ENCODE results near the gene RAB7A.
"Not testable (repeated sequence)": the region's sequence is repeated elsewhere in the genome, so short reads cannot be mapped to it uniquely, and the experiment has no call there.

Gene RAB7A

GRCh38 chr3:128815318-128816064, 89.5 kb downstream of the RAB7A start:
- DNase-seq (ENCODE audit: low read depth in 4 of 4, low spot score in 1 of 4): no peak

- DNase-seq (ENCODE audit: low read depth in 4 of 4, low spot score in 1 of 4): no peak
Measured at GRCh38 chr3:128818186-128818787, 92.3 kb downstream of the RAB7A start.

- no peak for DNase-seq (ENCODE audit: low read depth in 4 of 4, low spot score in 1 of 4)
Measured at GRCh38 chr3:128820252-128820839, 94.4 kb downstream of the RAB7A start.

- no peak for DNase-seq (ENCODE audit: low read depth in 4 of 4, low spot score in 1 of 4)
Measured at GRCh38 chr3:128823008-128823407, 97.0 kb downstream of the RAB7A start.

GRCh38 chr3:128823631-128824030, 97.6 kb downstream of the RAB7A start:
- no peak for DNase-seq (ENCODE audit: low read depth in 4 of 4, low spot score in 1 of 4)

- DNase-seq (ENCODE audit: low read depth in 4 of 4, low spot score in 1 of 4): no peak
Measured at GRCh38 chr3:128824132-128824850, 98.3 kb downstream of the RAB7A start.

- no peak for DNase-seq (ENCODE audit: low read depth in 4 of 4, low spot score in 1 of 4)
Measured at GRCh38 chr3:128825117-128825725, 99.2 kb downstream of the RAB7A start.

GRCh38 chr3:128829087-128829486, 103.1 kb downstream of the RAB7A start:
- not testable (repeated sequence) for DNase-seq (ENCODE audit: low read depth in 4 of 4, low spot score in 1 of 4)

GRCh38 chr3:128829925-128830625, 104.1 kb downstream of the RAB7A start:
- DNase-seq (ENCODE audit: low read depth in 4 of 4, low spot score in 1 of 4): not testable (repeated sequence)

GRCh38 chr3:128830762-128831161, 104.8 kb downstream of the RAB7A start:
- not testable (repeated sequence) for DNase-seq (ENCODE audit: low read depth in 4 of 4, low spot score in 1 of 4)

GRCh38 chr3:128832979-128833378, 107.0 kb downstream of the RAB7A start:
- DNase-seq (ENCODE audit: low read depth in 4 of 4, low spot score in 1 of 4): not testable (repeated sequence)

GRCh38 chr3:128835096-128835495, 109.1 kb downstream of the RAB7A start:
- DNase-seq (ENCODE audit: low read depth in 4 of 4, low spot score in 1 of 4): no peak

- no peak for DNase-seq (ENCODE audit: low read depth in 4 of 4, low spot score in 1 of 4)
Measured at GRCh38 chr3:128841926-128842920, 116.2 kb downstream of the RAB7A start.

- no peak for DNase-seq (ENCODE audit: low read depth in 4 of 4, low spot score in 1 of 4)
Measured at GRCh38 chr3:128844502-128844901, 118.5 kb downstream of the RAB7A start.

- no peak for DNase-seq (ENCODE audit: low read depth in 4 of 4, low spot score in 1 of 4)
Measured at GRCh38 chr3:128845119-128845777, 119.3 kb downstream of the RAB7A start.

- peak; percentile 52 to 81 (median 61) for DNase-seq (ENCODE audit: low read depth in 4 of 4, low spot score in 1 of 4)
Measured at GRCh38 chr3:128845778-128846485, 119.9 kb downstream of the RAB7A start.

- DNase-seq (ENCODE audit: low read depth in 4 of 4, low spot score in 1 of 4): peak in 2 of 4 experiments; percentile 11 to 19
Measured at GRCh38 chr3:128846486-128846891, 120.5 kb downstream of the RAB7A start.

GRCh38 chr3:128847666-128848370, 121.8 kb downstream of the RAB7A start:
- DNase-seq (ENCODE audit: low read depth in 4 of 4, low spot score in 1 of 4): no peak

Measured in stimulated activated CD4-positive, alpha-beta T cell treated with anti-CD3 and anti-CD28 coated beads, Interleukin-1b, Interleukin-23, amount 100 ng/mL, for 24 hours (primary cell).